Adipose tissue (tissue), 3 donors: ENCODE results near the gene SH3BP4. TPM values are rescaled to one million over a fixed set of nuclear protein-coding genes. Genes with fewer than 3 reads are reported as not detected.

Experiments used
- H3K27ac ChIP-seq: one replicate; pipeline ENCODE4 v1.5.1; 2013; ENCODE audit warnings: low read depth, low read length
- WGBS, 3 donors: extraction: QIAGEN DNeasy Blood & Tissue Kit; methylation state at CpG; one replicate each; pipeline ENCODE4 v1.1.7; 2013; 5-methylcytosine and 5-hydroxymethylcytosine counted together
- polyA plus RNA-seq, 3 donors: library from polyadenylated mRNA; stranded (reverse); fragments of 200-250 nt; gene quantifications; one replicate each; pipeline ENCODE4 v1.2.3, GENCODE V29; 2013
- donor health status: healthy with polysubstance abuse.
- donor health status: Bipolar disorder and iron deficiency.
- donor health status: healthy.

SH3BP4 gene
- polyA plus RNA-seq, 3 donors = 7.1 to 39.7 (median 10.9) TPM

GRCh38 chr2:234939996-234940395 is 11.8 kb upstream of the SH3BP4 start:
- H3K27ac ChIP-seq = no peak overlapping the region
- WGBS, 3 donors = 66 to 91% (median 75%) methylated on average over 5 of the region's 5 CpGs

- WGBS, 3 donors = 93 to 95% (median 95%) methylated on average over 7 of the region's 7 CpGs
- H3K27ac ChIP-seq = no peak overlapping the region
Measured at GRCh38 chr2:234940527-234940926, 11.3 kb upstream of the SH3BP4 start.

- H3K27ac ChIP-seq = no peak overlapping the region
- 87 to 91% (median 88%) methylated on average over 14 of the region's 14 CpGs for WGBS, 3 donors
Measured at GRCh38 chr2:234945339-234945873, 6.4 kb upstream of the SH3BP4 start.

GRCh38 chr2:234947556-234947955 is 4.3 kb upstream of the SH3BP4 start:
- H3K27ac ChIP-seq = no peak overlapping the region
- 90 to 97% (median 91%) methylated on average over 3 of the region's 3 CpGs for WGBS, 3 donors

GRCh38 chr2:234949762-234950434 is 1.9 kb upstream of the SH3BP4 start:
- WGBS, 3 donors = 84 to 91% (median 89%) methylated on average over 6 of the region's 6 CpGs
- no peak overlapping the region for H3K27ac ChIP-seq

GRCh38 chr2:234950435-234950729 is 1.4 kb upstream of the SH3BP4 start:
- WGBS, 3 donors = 89 to 94% (median 91%) methylated on average over 7 of the region's 7 CpGs
- H3K27ac ChIP-seq = no peak overlapping the region

GRCh38 chr2:234950730-234951663 is 820 bp upstream of the SH3BP4 start:
- H3K27ac ChIP-seq = no peak overlapping the region
- 12 to 29% (median 14%) methylated on average over 58 to 59 of the region's 59 CpGs for WGBS, 3 donors

GRCh38 chr2:234952270-234953115 is 676 bp downstream of the SH3BP4 start:
- H3K27ac ChIP-seq = no peak overlapping the region
- WGBS, 3 donors = 1% methylated on average over 71 to 102 of the region's 102 CpGs

GRCh38 chr2:234953116-234954031 is 1.6 kb downstream of the SH3BP4 start:
- H3K27ac ChIP-seq = no peak overlapping the region
- 28 to 53% (median 49%) methylated on average over 20 of the region's 20 CpGs for WGBS, 3 donors

- WGBS, 3 donors = 23 to 54% (median 43%) methylated on average over 8 of the region's 8 CpGs
Measured at GRCh38 chr2:234954551-234954992, 2.8 kb downstream of the SH3BP4 start.

GRCh38 chr2:234955091-234955591 is 3.3 kb downstream of the SH3BP4 start:
- WGBS, 3 donors = 39 to 82% (median 82%) methylated on average over 16 of the region's 16 CpGs
- H3K27ac ChIP-seq = no peak overlapping the region

More at GRCh38 chr2:234954551-234954992, 2.8 kb downstream of the SH3BP4 start:
- no peak overlapping the region for H3K27ac ChIP-seq

GRCh38 chr2:234955971-234956509 is 4.2 kb downstream of the SH3BP4 start:
- H3K27ac ChIP-seq = no peak overlapping the region
- 37 to 92% (median 90%) methylated on average over 10 of the region's 10 CpGs for WGBS, 3 donors

GRCh38 chr2:234957834-234958135 is 6.0 kb downstream of the SH3BP4 start:
- no peak overlapping the region for H3K27ac ChIP-seq
- 65 to 75% (median 69%) methylated on average over 3 of the region's 3 CpGs for WGBS, 3 donors

GRCh38 chr2:234958311-234958710 is 6.5 kb downstream of the SH3BP4 start:
- H3K27ac ChIP-seq = no peak overlapping the region
- 67 to 88% (median 87%) methylated on average over 5 of the region's 5 CpGs for WGBS, 3 donors

GRCh38 chr2:234958746-234959395 is 7.1 kb downstream of the SH3BP4 start:
- H3K27ac ChIP-seq = no peak overlapping the region
- WGBS, 3 donors = 66 to 93% (median 89%) methylated on average over 10 of the region's 10 CpGs

- no peak overlapping the region for H3K27ac ChIP-seq
Measured at GRCh38 chr2:234960175-234961088, 8.6 kb downstream of the SH3BP4 start.

More at GRCh38 chr2:234960175-234961088, 8.6 kb downstream of the SH3BP4 start:
- 55 to 70% (median 63%) methylated on average over 13 of the region's 13 CpGs for WGBS, 3 donors
